Measurements from ENCODE around the gene LRP6. TPM values are rescaled to one million over a fixed set of nuclear protein-coding genes. Genes with fewer than 3 reads are reported as not detected.
"Not testable (repeated sequence)": the region's sequence is repeated elsewhere in the genome, so short reads cannot be mapped to it uniquely, and the experiment has no call there.

Gene LRP6
- polyA plus RNA-seq (2014; cell fraction: cytosol; rRNA removed), result 18.7 and 22.9 TPM in 2 replicates
- 23.5 and 29.2 TPM in 2 replicates for polyA plus RNA-seq (2014; cell fraction: nucleus; rRNA removed)

DNA sequence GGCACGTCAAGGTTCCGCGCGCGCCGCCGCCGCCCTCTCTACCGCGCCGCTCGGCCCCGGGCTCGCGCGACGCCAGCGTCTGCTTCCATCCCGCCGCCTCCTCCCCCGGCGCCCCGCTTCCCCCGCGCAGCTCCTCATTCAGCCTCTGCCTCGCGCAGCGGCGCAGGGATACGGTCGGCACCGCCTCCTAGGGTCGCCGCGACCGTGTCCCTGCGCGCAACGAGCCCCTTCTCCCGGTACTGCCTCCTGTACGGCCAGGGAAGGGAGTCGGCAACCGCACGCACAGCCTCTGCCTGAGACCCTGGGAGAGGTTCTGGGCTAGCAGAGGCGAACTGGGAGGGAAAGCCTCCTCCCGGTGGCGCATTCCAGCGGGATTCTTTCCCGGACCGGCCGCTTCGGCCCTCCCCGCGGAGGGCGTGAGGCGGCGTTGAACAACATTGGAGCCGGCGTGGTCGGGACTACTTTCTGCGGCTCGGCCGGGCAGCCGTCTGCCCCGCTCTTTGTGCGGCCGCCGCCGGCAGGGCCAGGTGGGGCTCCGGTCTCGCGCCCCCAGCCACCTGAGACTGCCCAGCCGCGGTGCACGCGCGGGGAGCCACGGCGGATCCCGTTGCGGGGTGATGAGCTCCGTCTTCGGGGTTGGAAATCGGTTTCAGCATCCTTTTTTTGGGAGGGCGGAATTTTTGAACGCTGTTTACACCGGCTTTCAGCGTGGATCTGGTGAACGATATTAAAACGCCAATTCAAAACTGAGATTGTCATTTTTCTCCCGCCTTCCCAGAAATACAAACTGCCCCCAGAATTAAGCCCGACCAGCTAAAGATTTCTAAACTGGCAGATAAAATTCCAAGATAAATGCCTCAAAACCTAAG, at the start of gene LRP6:
Gene LRP6 (minus strand): TSS at position 172 of the 869 bp plus-strand sequence. CDS start 309 bp downstream, outside the sequence.
- DNase-seq (ENCODE audit: low spot score), result peak; percentile 97

- no peak for DNase-seq (ENCODE audit: low spot score)
These were observed 49.0 kb upstream of the LRP6 start for GRCh38 chr12:12315838-12316237.

DNA sequence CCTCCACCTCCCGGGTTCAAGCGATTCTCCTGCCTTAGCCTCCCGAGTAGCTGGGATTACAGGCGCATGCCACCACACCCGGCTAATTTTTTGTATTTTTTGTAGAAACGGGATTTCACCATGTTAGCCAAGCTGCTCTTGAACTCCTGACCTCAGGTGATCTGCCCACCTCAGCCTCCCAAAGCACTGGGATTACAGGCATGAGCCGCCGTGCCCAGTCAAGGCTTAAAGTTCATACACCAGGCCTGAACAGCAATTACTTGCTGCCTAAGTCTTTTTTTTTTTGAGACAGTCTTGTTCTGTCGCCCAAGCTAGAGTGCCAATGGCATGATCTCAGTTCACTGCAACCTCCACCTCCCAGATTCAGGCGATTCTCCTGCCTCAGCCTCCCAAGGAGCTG, 43.9 kb upstream of the LRP6 start:
- not testable (repeated sequence) for DNase-seq (ENCODE audit: low spot score)

- DNase-seq (ENCODE audit: low spot score), result no peak
These were observed 38.9 kb upstream of the LRP6 start for GRCh38 chr12:12305568-12306300.

- no peak for DNase-seq (ENCODE audit: low spot score)
These were observed 36.1 kb upstream of the LRP6 start for GRCh38 chr12:12302976-12303375.

DNA sequence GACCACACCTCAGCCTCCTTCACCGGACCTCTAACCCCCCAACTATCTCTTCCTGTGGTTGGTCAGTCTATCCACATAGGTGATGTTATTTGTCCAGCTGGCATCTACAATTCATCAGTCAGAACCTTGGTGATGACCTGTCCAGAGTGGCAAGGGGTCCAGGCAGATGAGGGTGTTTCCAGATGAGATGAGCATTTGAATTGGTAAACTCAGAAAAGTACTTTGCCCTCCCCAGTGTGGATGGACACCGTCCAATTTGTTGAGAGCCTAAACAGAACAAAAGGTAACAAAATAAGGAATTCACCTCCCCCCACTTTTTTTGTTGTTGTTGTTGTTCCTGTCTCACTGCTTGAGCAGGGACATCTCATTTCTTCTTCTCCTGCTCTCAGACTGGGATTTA, 34.3 kb upstream of the LRP6 start:
- DNase-seq (ENCODE audit: low spot score), result no peak

GRCh38 chr12:12297201-12297830, 30.5 kb upstream of the LRP6 start:
- no peak for DNase-seq (ENCODE audit: low spot score)

- no peak for DNase-seq (ENCODE audit: low spot score)
These were observed 27.6 kb upstream of the LRP6 start for GRCh38 chr12:12294215-12295005.

- no peak for DNase-seq (ENCODE audit: low spot score)
These were observed 23.4 kb upstream of the LRP6 start for GRCh38 chr12:12290206-12290605.

DNA sequence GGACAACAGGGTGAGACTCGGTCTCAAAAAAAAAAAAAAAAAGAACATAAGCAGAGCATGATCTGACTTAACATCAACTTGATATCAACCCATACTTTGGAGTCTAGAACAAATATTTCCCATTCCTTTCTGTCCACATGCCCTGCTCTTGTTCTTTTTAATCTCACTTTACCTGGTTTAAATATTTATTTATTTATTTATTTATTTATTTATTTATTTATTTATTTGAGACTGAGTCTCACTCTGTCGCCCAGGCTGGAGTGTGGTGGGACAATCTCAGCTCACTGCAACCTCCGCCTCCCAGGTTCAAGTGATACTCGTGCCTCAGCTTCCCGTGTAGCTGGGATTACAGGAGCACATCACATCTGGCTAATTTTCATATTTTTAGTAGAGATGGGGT, 19.6 kb upstream of the LRP6 start:
- no peak for DNase-seq (ENCODE audit: low spot score)

DNA sequence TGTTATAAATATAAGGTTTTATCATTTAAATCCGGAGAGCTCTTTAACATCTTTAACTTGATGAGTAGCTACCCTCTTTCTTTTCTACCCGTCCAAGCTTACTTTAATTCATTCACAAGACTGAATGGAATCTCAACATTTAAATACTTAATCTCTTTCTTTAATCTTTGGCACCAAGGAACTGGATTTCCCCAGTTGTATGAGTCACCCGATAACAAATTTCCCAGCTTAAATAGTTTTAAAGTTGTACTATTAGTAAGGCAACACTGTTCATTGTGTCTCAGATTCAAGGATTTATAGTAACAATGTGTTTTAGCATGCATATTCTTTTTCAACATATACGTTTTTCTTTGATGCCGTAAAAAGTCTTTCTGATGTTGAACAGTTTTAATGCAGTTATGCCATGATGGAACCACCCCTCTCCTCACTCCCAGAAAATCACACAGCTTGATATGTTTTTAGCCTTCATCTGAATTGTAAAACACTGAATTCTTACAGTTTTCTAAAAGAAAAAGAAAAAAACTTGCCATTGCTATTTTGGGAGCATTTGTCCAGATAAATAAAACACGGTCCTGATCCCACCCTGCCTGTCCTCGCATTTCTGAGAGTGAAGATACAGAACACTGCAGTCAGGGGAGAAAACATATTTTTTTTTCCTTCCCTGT, 16.0 kb upstream of the LRP6 start:
- no peak for DNase-seq (ENCODE audit: low spot score)

GRCh38 chr12:12282202-12282601, 15.4 kb upstream of the LRP6 start:
- no peak for DNase-seq (ENCODE audit: low spot score)

DNA sequence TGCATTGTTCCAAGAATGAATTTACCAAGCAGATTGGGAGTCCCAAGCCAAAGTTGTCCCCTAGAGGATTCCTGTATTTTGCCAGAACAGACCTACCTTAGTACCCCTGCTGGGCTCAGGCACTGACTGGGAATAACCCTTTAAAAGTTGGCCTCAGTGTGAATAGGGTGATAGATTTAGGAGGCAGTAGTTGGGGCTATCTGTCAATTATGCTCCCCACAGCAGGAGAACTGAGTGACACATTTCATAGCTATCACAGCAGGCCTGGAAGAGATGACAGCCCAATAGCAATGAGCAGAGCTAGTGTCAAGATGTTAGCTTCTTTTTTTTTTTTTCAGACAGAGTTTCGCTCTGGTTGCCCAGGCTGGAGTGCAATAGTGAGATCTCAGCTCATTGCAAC, 14.3 kb upstream of the LRP6 start:
- DNase-seq (ENCODE audit: low spot score), result no peak

DNA sequence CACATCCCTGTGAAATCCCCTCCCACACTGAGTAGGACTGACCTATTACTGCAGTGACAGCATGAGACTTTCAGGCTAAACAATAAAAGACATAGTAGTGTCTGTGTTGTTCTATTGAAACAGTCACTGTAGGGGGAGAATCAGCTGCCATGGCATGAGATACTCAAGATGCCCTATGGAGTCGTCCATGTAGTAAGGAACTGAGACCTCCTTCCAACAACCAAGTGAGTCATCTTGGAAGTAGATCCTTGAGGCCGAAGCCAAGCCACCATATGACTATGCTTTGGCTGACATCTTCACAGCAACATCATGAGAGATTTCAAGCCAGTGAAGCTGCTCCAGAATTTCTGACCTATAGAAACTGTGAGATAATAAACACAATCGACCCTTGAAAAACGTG, 12.1 kb upstream of the LRP6 start:
- DNase-seq (ENCODE audit: low spot score), result no peak

GRCh38 chr12:12275874-12276273, 9.0 kb upstream of the LRP6 start:
- no peak for DNase-seq (ENCODE audit: low spot score)

DNA sequence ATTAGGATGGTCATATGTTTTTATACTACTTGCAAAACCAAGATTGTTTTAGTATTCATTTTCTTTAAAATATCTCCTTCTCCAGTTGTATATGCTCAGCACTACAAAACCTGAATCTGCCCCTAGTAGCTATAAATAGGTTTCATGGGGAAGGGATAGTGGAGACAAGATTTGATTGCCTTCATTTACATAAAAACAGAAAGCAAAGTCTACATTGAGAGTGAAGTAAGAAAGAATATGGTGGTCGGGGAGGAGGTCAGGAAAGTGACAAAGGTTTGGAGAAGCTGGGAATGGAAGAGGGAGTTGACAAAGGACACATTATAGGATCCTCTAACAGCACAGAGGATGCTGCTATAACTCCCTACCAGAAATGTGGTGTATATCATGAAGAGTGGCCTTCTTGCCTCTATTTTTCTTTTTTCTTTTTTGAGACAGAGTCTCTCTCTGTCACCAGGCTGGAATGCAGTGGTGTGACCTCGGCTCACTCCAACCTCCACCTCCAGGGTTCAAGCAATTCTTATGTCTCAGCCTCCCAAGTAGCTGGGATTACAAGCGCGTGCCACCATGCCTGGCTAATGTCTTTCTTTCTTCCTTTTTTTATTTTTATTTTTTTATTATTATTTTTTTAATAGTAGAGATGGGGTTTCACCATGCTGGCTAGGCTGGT, 6.6 kb upstream of the LRP6 start:
- DNase-seq (ENCODE audit: low spot score), result no peak

- no peak for DNase-seq (ENCODE audit: low spot score)
These were observed 6.0 kb upstream of the LRP6 start for GRCh38 chr12:12272869-12273268.

GRCh38 chr12:12270226-12270625, 3.4 kb upstream of the LRP6 start:
- no peak for DNase-seq (ENCODE audit: low spot score)

DNA sequence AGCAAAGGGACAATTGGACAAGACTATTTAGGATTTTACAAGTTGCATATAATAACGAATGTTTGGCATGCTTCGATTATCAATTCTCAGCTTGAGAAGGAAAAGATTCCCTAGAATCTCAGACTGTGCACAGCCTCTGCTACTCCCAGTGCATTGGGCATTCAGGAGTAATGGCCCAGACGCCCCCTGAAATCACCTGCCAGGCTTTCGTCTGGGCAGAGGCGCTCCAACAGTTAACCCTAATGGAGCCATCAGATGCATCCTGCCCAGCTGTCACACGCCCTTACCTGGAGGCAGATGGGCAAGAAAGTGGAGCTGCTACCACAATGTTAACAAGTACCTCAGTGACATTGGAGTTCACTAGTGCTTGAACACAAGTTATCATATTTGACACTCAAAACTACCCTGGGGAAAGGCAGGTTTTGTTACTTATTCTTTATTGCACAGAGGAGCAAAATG, 927 bp upstream of the LRP6 start:
- DNase-seq (ENCODE audit: low spot score), result peak; percentile 41

- DNase-seq (ENCODE audit: low spot score), result peak; percentile 29
These were observed 413 bp downstream of the LRP6 start for GRCh38 chr12:12266389-12266872.
